H1 (cell line): Measurements from ENCODE around the gene SPRN. TPM values are rescaled to one million over a fixed set of nuclear protein-coding genes. Genes with fewer than 3 reads are reported as not detected.

Experiments used
- CTCF ChIA-PET: fragments of 300-600 bp; sonication (Branson Sonifier 250); formaldehyde crosslinking; loops from one replicate; lab custom pipeline; 2021; ENCODE audit not compliant: partially characterized antibody; lab: Charles Lee
- POLR2A ChIA-PET: fragments of 300-600 bp; sonication (Branson Sonifier 250); formaldehyde crosslinking; loops from one replicate; lab custom pipeline; 2021; ENCODE audit warnings: inconsistent platforms; ENCODE audit not compliant: partially characterized antibody; lab: Charles Lee
- DNase-seq, 2 experiments: peaks; one replicate each; pipeline versions ENCODE4 v3.0.0 to v3.0.0-alpha.2; 2010 to 2022; ENCODE audit warnings: low spot score in 2 of 2, low read depth in 1 of 2, mixed read lengths in 1 of 2
- FAIRE-seq: peaks from 2 replicates; lab custom pipeline; 2011; peaks lifted over from hg19 to GRCh38; lab: Jason Lieb, UNC
- H2AFZ ChIP-seq: 2 replicates; pipeline ENCODE4 v1.8.1; 2012; ENCODE audit warnings: low read length, inconsistent platforms
- H2AK5ac ChIP-seq: 2 replicates; pipeline ENCODE4 v1.6.1; 2013; ENCODE audit warnings: low read depth, low read length
- H2BK120ac ChIP-seq: replicated peaks from 2 replicates; pipeline ENCODE3; 2013; ENCODE audit warnings: low read depth, low read length, inconsistent platforms
- H2BK12ac ChIP-seq: 2 replicates; pipeline ENCODE4 v1.6.1; 2013; ENCODE audit warnings: low read depth, low read length
- H2BK15ac ChIP-seq: 2 replicates; pipeline ENCODE4 v1.6.1; 2013; ENCODE audit warnings: low read length
- H2BK20ac ChIP-seq: 2 replicates; pipeline ENCODE4 v1.6.1; 2013; ENCODE audit warnings: low read length
- H2BK5ac ChIP-seq: 2 replicates; pipeline ENCODE4 v1.6.1; 2013; ENCODE audit warnings: low read depth, low read length
- H3K14ac ChIP-seq: 2 replicates; pipeline ENCODE4 v1.6.1; 2013; ENCODE audit warnings: inconsistent platforms; ENCODE audit not compliant: insufficient read length
- H3K18ac ChIP-seq: 2 replicates; pipeline ENCODE4 v1.6.1; 2013; ENCODE audit warnings: low read length; ENCODE audit errors: extremely low read depth
- H3K23ac ChIP-seq: 2 replicates; pipeline ENCODE4 v1.6.1; 2013; ENCODE audit warnings: inconsistent platforms; ENCODE audit not compliant: insufficient read length
- H3K23me2 ChIP-seq: 2 replicates; pipeline ENCODE4 v1.6.1; 2013; ENCODE audit warnings: low read depth, low read length
- H3K27ac ChIP-seq: 2 replicates; pipeline ENCODE4 v1.6.1; 2011; ENCODE audit warnings: low read depth, low read length, inconsistent platforms
- H3K27me3 ChIP-seq, 4 experiments: replicated peaks in 1 of 4; 1 replicate in 1 of 4; 2 replicates in 3 of 4; pipeline versions ENCODE4 v1.6.1 to v1.8.1; 2011 to 2013; ENCODE audit warnings: low read length in 3 of 4, mild to moderate bottlenecking in 3 of 4, inconsistent platforms in 2 of 4, mixed read lengths in 2 of 4, moderate library complexity in 1 of 4; ENCODE audit not compliant: control insufficient read depth in 3 of 4, insufficient read depth in 3 of 4; ENCODE audit errors: extremely low read depth in 1 of 4
- H3K36me3 ChIP-seq, 4 experiments: 2 replicates each; pipeline versions ENCODE4 v1.6.1 to v1.8.1; 2011 to 2013; ENCODE audit warnings: mild to moderate bottlenecking in 4 of 4, low read length in 3 of 4, moderate library complexity in 2 of 4, control low read depth in 1 of 4, inconsistent platforms in 1 of 4; ENCODE audit not compliant: insufficient read depth in 4 of 4, control insufficient read depth in 2 of 4
- H3K4ac ChIP-seq: replicated peaks from 2 replicates; pipeline ENCODE3; 2013; ENCODE audit warnings: low read length, low read depth, mixed read lengths, inconsistent platforms; ENCODE audit not compliant: insufficient read length
- H3K4me1 ChIP-seq, 4 experiments: replicated peaks in 1 of 4; 1 replicate in 1 of 4; 2 replicates in 3 of 4; pipeline versions ENCODE4 v1.6.1 to v1.8.1; 2011 to 2013; ENCODE audit warnings: low read length in 3 of 4, inconsistent platforms in 2 of 4, mixed read lengths in 1 of 4; ENCODE audit not compliant: insufficient read depth in 4 of 4, control insufficient read depth in 3 of 4
- H3K4me2 ChIP-seq, 2 experiments: 2 replicates each; pipeline versions ENCODE4 v1.6.1 to v1.8.1; 2011 to 2013; ENCODE audit warnings: low read depth in 2 of 2, low read length in 2 of 2, control low read depth in 1 of 2, inconsistent platforms in 1 of 2, mild to moderate bottlenecking in 1 of 2; ENCODE audit not compliant: insufficient read depth in 1 of 2
- H3K4me3 ChIP-seq, 4 experiments: fragments of 200-600, 300-600 bp in 1 of 4; sonication (generic), shearing (Covaris generic), sonication (Bioruptor Twin) in 1 of 4; 2 replicates each; pipeline versions ENCODE4 v1.5.1 to v1.8.1; 2011 to 2016; ENCODE audit warnings: low read length in 4 of 4, low read depth in 3 of 4, control low read depth in 2 of 4, inconsistent platforms in 2 of 4, mild to moderate bottlenecking in 2 of 4, mixed read lengths in 1 of 4, moderate library complexity in 1 of 4; ENCODE audit not compliant: insufficient read depth in 2 of 4; ENCODE audit errors: extremely low read depth in 1 of 4
- H3K56ac ChIP-seq: replicated peaks from 2 replicates; pipeline ENCODE3; 2013; ENCODE audit warnings: low read depth, mild to moderate bottlenecking, mixed read lengths, low read length, inconsistent platforms; ENCODE audit not compliant: insufficient read length
- H3K79me1 ChIP-seq: 2 replicates; pipeline ENCODE4 v1.6.1; 2013; ENCODE audit warnings: low read depth, low read length, control low read depth
- H3K79me2 ChIP-seq, 2 experiments: 2 replicates each; pipeline versions ENCODE4 v1.6.1 to v1.8.1; 2012 to 2013; ENCODE audit warnings: low read length in 2 of 2, mild to moderate bottlenecking in 2 of 2, inconsistent platforms in 1 of 2; ENCODE audit not compliant: insufficient read depth in 2 of 2, control insufficient read depth in 1 of 2
- H3K9ac ChIP-seq, 4 experiments: replicated peaks in 1 of 4; 1 replicate in 1 of 4; 2 replicates in 3 of 4; pipeline versions ENCODE4 v1.6.1 to v1.8.1; 2011 to 2013; ENCODE audit warnings: low read depth in 3 of 4, low read length in 3 of 4, control low read depth in 2 of 4, mild to moderate bottlenecking in 2 of 4, moderate library complexity in 2 of 4, inconsistent platforms in 1 of 4; ENCODE audit errors: extremely low read depth in 1 of 4
- H3K9me3 ChIP-seq, 2 experiments: 2 replicates each; pipeline versions ENCODE4 v1.6.1 to v1.8.1; 2012 to 2013; ENCODE audit warnings: mild to moderate bottlenecking in 2 of 2, moderate library complexity in 2 of 2, control low read depth in 1 of 2, inconsistent platforms in 1 of 2, low read depth in 1 of 2, low read length in 1 of 2, mixed read lengths in 1 of 2; ENCODE audit not compliant: insufficient read depth in 2 of 2
- H4K20me1 ChIP-seq, 2 experiments: replicated peaks in 1 of 2; 2 replicates each; pipeline versions ENCODE3 to v1.8.1; 2011 to 2013; ENCODE audit warnings: inconsistent platforms in 2 of 2, low read length in 2 of 2, mild to moderate bottlenecking in 1 of 2; ENCODE audit not compliant: insufficient read depth in 2 of 2, control insufficient read depth in 1 of 2
- H4K5ac ChIP-seq: 2 replicates; pipeline ENCODE4 v1.6.1; 2013; ENCODE audit warnings: low read length, low read depth, mixed read lengths, inconsistent platforms; ENCODE audit not compliant: insufficient read length
- H4K8ac ChIP-seq: 2 replicates; pipeline ENCODE4 v1.8.0; 2013; ENCODE audit warnings: mild to moderate bottlenecking, moderate library complexity, low read length, inconsistent platforms; ENCODE audit not compliant: insufficient read depth; ENCODE audit errors: extremely low read depth
- H4K91ac ChIP-seq: replicated peaks from 2 replicates; pipeline ENCODE3; 2013; ENCODE audit warnings: low read length, mixed read lengths, inconsistent platforms; ENCODE audit not compliant: insufficient read length
- CBX8 ChIP-seq: fragments of 300-800, 300-1000 bp; sonication (generic); IDR thresholded peaks from 2 replicates; pipeline ENCODE4 v1.7.1; 2016; ENCODE audit warnings: low read depth, low read length, borderline replicate concordance
- CHD1 ChIP-seq: IDR thresholded peaks from 2 replicates; pipeline ENCODE4 v1.6.1; 2012; ENCODE audit warnings: low read depth, low read length, improper control_type of control experiment
- GTF2F1 ChIP-seq: IDR thresholded peaks from 2 replicates; pipeline ENCODE4 v1.6.1; 2012; ENCODE audit warnings: low read depth, low read length, improper control_type of control experiment, borderline replicate concordance
- JUN ChIP-seq: IDR thresholded peaks from 2 replicates; pipeline ENCODE4 v1.6.1; 2011; ENCODE audit warnings: low read depth, mild to moderate bottlenecking, improper control_type of control experiment, low read length
- KDM1A ChIP-seq: fragments of 200-600, 300-600 bp; sonication (generic); IDR thresholded peaks from 2 replicates; pipeline ENCODE4 v1.7.1; 2016; ENCODE audit warnings: mild to moderate bottlenecking, low read length, borderline replicate concordance
- KDM4A ChIP-seq: IDR thresholded peaks from one replicate; pipeline ENCODE4 v1.7.1; 2012; ENCODE audit warnings: low read depth, mild to moderate bottlenecking, moderate library complexity, low read length, inconsistent platforms; ENCODE audit not compliant: severe bottlenecking
- POU5F1 ChIP-seq: IDR thresholded peaks from 2 replicates; pipeline ENCODE4 v1.6.1; 2011; ENCODE audit warnings: low read depth, mild to moderate bottlenecking, low read length, moderate library complexity
- RNF2 ChIP-seq: fragments of 200-900, 300-1000 bp; sonication (generic); IDR thresholded peaks from 2 replicates; pipeline ENCODE4 v1.7.1; 2016; ENCODE audit warnings: borderline replicate concordance, low read depth, mild to moderate bottlenecking, antibody characterized with exemption, low read length; ENCODE audit not compliant: poor library complexity, severe bottlenecking; ENCODE audit errors: missing control alignments
- SP4 ChIP-seq: IDR thresholded peaks from 2 replicates; pipeline ENCODE4 v1.6.1; 2012; ENCODE audit warnings: low read length, inconsistent platforms
- SRF ChIP-seq: IDR thresholded peaks from 2 replicates; pipeline ENCODE4 v1.6.1; 2011; ENCODE audit warnings: mild to moderate bottlenecking, low read depth, low read length, moderate library complexity
- TCF12 ChIP-seq: IDR thresholded peaks from 2 replicates; pipeline ENCODE4 v1.6.1; 2011; ENCODE audit warnings: low read depth, mild to moderate bottlenecking, low read length
- TEAD4 ChIP-seq: IDR thresholded peaks from 2 replicates; pipeline ENCODE4 v1.6.1; 2012; ENCODE audit warnings: low read depth, low read length, inconsistent platforms, mixed read lengths
- YY1 ChIP-seq: IDR thresholded peaks from 2 replicates; pipeline ENCODE4 v1.6.1; 2011; ENCODE audit warnings: low read depth, mild to moderate bottlenecking, low read length
- WGBS, 2 experiments: shearing (Covaris generic) in 1 of 2; methylation state at CpG; one replicate each; pipeline versions ENCODE4 v1.1.6 to v1.1.7; 2013 to 2015; ENCODE audit warnings: low lambda C conversion rate in 2 of 2, mixed read lengths in 2 of 2, inconsistent platforms in 1 of 2, low coverage in 1 of 2, missing lambda C conversion rate in 1 of 2; ENCODE audit not compliant: insufficient replicate concordance in 2 of 2, insufficient coverage in 1 of 2, insufficient read length in 1 of 2; ENCODE audit errors: extremely low coverage in 1 of 2, missing lambda C conversion rate in 1 of 2; 5-methylcytosine and 5-hydroxymethylcytosine counted together
- polyA plus RNA-seq, 7 experiments: library from polyadenylated mRNA; depleted of rRNA in 3 of 7; stranded (reverse) in 5 of 7; unstranded in 2 of 7; fragments of >200 nt in 5 of 7; fragments of 200-250 nt in 2 of 7; gene quantifications; 1 replicate in 5 of 7; 2 replicates in 1 of 7; 4 replicates in 1 of 7; pipeline versions ENCODE4 v1.2.1 to v1.2.3, GENCODE V29; 2011 to 2013; ENCODE audit warnings: missing spikeins in 2 of 7, mixed read lengths in 2 of 7
- total RNA-seq: library from RNA; stranded (reverse); fragmentation: NEBNext Ultra II Directional; extraction: Animal tissue kit (Norgen Biotek cat#: 25700); gene quantifications from 2 replicates; pipeline ENCODE4 v1.2.1, GENCODE V29; 2021
- TF ChIP-seq, protein P1 (sequence below): IDR thresholded peaks from 2 replicates; pipeline ENCODE4 v1.6.1; 2012; ENCODE audit warnings: inconsistent platforms

The SPRN gene
- total and polyA plus RNA-seq, 2 of the 8 experiments (the other 6 are each of a cell fraction or from before 2014, with no cell fraction given), result 0.23 to 0.24 TPM

DNA sequence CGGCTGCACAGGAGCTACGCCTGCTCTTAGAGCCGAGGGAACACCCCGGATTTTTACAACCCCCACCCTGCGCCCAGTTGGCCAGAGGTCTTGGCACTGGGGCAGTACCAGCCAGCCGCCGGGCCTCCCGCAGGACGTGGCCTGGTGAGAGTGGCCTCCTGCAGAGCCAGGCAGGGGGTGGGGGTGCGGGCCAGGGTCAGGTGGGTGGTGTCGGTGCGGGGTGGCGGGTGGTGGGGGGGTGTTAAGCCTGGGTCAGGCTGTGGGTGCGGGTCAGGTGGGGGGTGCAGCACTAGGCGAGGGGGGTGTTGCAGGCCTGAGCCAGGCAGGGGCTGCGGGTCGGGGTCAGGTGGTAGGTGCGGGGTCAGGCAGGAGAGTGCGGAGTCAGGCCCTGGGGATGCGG, 51.9 kb downstream of the SPRN start:
- Histone ChIP-seq H2BK15ac (no peak overlapping the region), H3K4me3 (peak overlapping the region in 2 of 4 experiments; percentile 79 to 97; a peak in 3 of 8 replicates), H3K36me3 (peaks cover 13 to 24% (median 21%) of the 10 kb centered on the region in 4 experiments), H2BK12ac (no peak overlapping the region), H3K27ac (no peak overlapping the region), H3K56ac (no peak overlapping the region), H3K4me2 (peak overlapping the region; percentile 53 to 56), H3K27me3 (peaks cover 8 to 27% (median 18%) of the 10 kb centered on the region in 4 experiments), H4K20me1 (peaks cover 3 to 14% of the 10 kb centered on the region in 2 experiments), H2BK5ac (no peak overlapping the region), H2BK20ac (no peak overlapping the region), H4K8ac (no peak overlapping the region; the same call in 1 of the 2 replicates), H4K91ac (no peak overlapping the region), H3K23ac (no peak overlapping the region), H2BK120ac (no peak overlapping the region), H3K23me2 (peaks cover 1% of the 10 kb centered on the region; the same call in 1 of the 2 replicates), H3K79me1 (peaks cover 7% of the 10 kb centered on the region), H3K4ac (no peak overlapping the region), H3K14ac (no peak overlapping the region), H2AFZ (no peak overlapping the region), H3K4me1 (no peaks in the 10 kb centered on the region; a peak in 2 of 7 replicates), H3K9me3 (no peaks in the 10 kb centered on the region), H2AK5ac (no peak overlapping the region), H3K9ac (no peak overlapping the region), H3K18ac (no peak overlapping the region), H4K5ac (no peak overlapping the region), H3K79me2 (peaks cover 0 to 3% of the 10 kb centered on the region in 2 experiments; a peak in 2 of 4 replicates)
- WGBS, 2 experiments, result 83% methylated on average over 10 of the region's 20 CpGs; no CpG with 5 or more reads in 1 of the 2 experiments
- ChIA-PET POLR2A (interaction anchor here (1.2 to 1.9 kb wide), 2 partner anchors 11 to 25 kb away, joined by 3 to 8 read pairs; partner anchors contain the start of gene PRAP1), CTCF (interaction anchor here (1.2 kb wide), 1 partner anchor 9 kb away, joined by 4 read pairs; no protein-coding TSS in a partner anchor)
- DNase-seq (no peak), FAIRE-seq (no peak)
- TF ChIP-seq KDM4A, result no peak
- TF ChIP-seq, protein P1, sequence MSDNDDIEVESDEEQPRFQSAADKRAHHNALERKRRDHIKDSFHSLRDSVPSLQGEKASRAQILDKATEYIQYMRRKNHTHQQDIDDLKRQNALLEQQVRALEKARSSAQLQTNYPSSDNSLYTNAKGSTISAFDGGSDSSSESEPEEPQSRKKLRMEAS, result no peak
- TF ChIP-seq KDM1A, result no peak
- no peak for TF ChIP-seq TCF12
- no peak for TF ChIP-seq YY1
- no peak for TF ChIP-seq CHD1
- TF ChIP-seq GTF2F1, result no peak
- TF ChIP-seq RNF2, result no peak
- no peak for TF ChIP-seq SRF
- TF ChIP-seq POU5F1, result no peak
- TF ChIP-seq JUN, result no peak
- no peak for TF ChIP-seq TEAD4
- no peak for TF ChIP-seq SP4
- no peak for TF ChIP-seq CBX8
